ENCODE results near the gene B4GAT1. TPM values are rescaled to one million over a fixed set of nuclear protein-coding genes. Genes with fewer than 3 reads are reported as not detected.
A peak's percentile ranks its signal among the peaks of the same experiment; 100 is the strongest.

The B4GAT1 gene
- total and polyA plus RNA-seq, 2 of the 13 experiments (the other 11 are each of a cell fraction or from before 2014, with no cell fraction given), result 40.4 to 109 TPM

- TF ChIP-seq ZBTB2 (CRISPR knock-in tag; IDR thresholded peaks at IDR 0.05; ENCODE audit: low read depth) (peak; percentile 92), TP53 (CRISPR knock-in tag; conservative IDR thresholded peaks at IDR 0.05) (no peak), HNRNPLL (IDR thresholded peaks at IDR 0.05; ENCODE audit: low read depth, low read length, poor library complexity, severe bottlenecking) (peak; percentile 91), ZNF816 (CRISPR knock-in tag; IDR thresholded peaks at IDR 0.05; ENCODE audit: borderline replicate concordance) (no peak), GATAD2A (CRISPR knock-in tag; IDR thresholded peaks at IDR 0.05) (no peak), ZNF468 (CRISPR knock-in tag; IDR thresholded peaks at IDR 0.05) (no peak), ZNF430 (CRISPR knock-in tag; IDR thresholded peaks at IDR 0.05) (no peak; the same call in 1 of the 2 replicates), ELF4 (CRISPR knock-in tag; IDR thresholded peaks at IDR 0.05; ENCODE audit: borderline replicate concordance) (0 out of 2 replicates have a peak, but pooled peaks have one; percentile 53), ZNF337 (CRISPR knock-in tag; IDR thresholded peaks at IDR 0.05; ENCODE audit: borderline replicate concordance, low read depth) (peak; percentile 49; the same call in 1 of the 2 replicates), CEBPG (CRISPR knock-in tag; IDR thresholded peaks at IDR 0.05) (no peak), ZSCAN20 (CRISPR knock-in tag; IDR thresholded peaks at IDR 0.05; ENCODE audit: borderline replicate concordance) (no peak), ZNF264 (CRISPR knock-in tag; IDR thresholded peaks at IDR 0.05) (peak; percentile 38; the same call in 1 of the 2 replicates), ZNF619 (CRISPR knock-in tag; IDR thresholded peaks at IDR 0.05) (0 out of 2 replicates have a peak, but pooled peaks have one; percentile 36), KDM2A (CRISPR knock-in tag; IDR thresholded peaks at IDR 0.05; ENCODE audit: borderline replicate concordance, low read depth) (peak; percentile 97), CEBPZ (IDR thresholded peaks at IDR 0.05; ENCODE audit: low read length) (no peak), KDM5A (IDR thresholded peaks at IDR 0.05; ENCODE audit: borderline replicate concordance, low read length) (peak; percentile 99), SRF (IDR thresholded peaks at IDR 0.05; ENCODE audit: low read depth, low read length) (peak; percentile 60; the same call in 1 of the 2 replicates), MED8 (CRISPR knock-in tag; IDR thresholded peaks at IDR 0.05; ENCODE audit: insufficient replicate concordance) (no peak), PRDM15 (CRISPR knock-in tag; IDR thresholded peaks at IDR 0.05) (no peak), ATF1 (CRISPR knock-in tag; IDR thresholded peaks at IDR 0.05) (peak; percentile 99), NR2F1 (CRISPR knock-in tag; IDR thresholded peaks at IDR 0.05) (no peak), ZNF567 (CRISPR knock-in tag; IDR thresholded peaks at IDR 0.05; ENCODE audit: borderline replicate concordance) (no peak)
These were observed 2.7 kb downstream of the B4GAT1 start, which contains the start of gene BRMS1 (continued) for GRCh38 chr11:66344550-66345315.
